Activated naive CD8-positive, alpha-beta T cell treated with anti-CD3 and anti-CD28 coated beads for 36 hours (primary cell): ENCODE measurements around the gene LCK. TPM values are rescaled to one million over a fixed set of nuclear protein-coding genes. Genes with fewer than 3 reads are reported as not detected.
"Not testable (repeated sequence)": the region's sequence is repeated elsewhere in the genome, so short reads cannot be mapped to it uniquely, and the experiment has no call there.

Experiments
- DNase-seq: peaks from one replicate; pipeline ENCODE4 v3.0.0; 2021
- H3K27ac Mint-ChIP-seq: one replicate; pipeline ENCODE4 v1.8.0; 2022; ENCODE audit warnings: mild to moderate bottlenecking, moderate library complexity, mixed read lengths
- H3K27me3 Mint-ChIP-seq: one replicate; pipeline ENCODE4 v1.8.0; 2022; ENCODE audit warnings: mild to moderate bottlenecking, mixed read lengths
- H3K36me3 Mint-ChIP-seq: one replicate; pipeline ENCODE4 v1.8.0; 2021; ENCODE audit warnings: mild to moderate bottlenecking, mixed read lengths
- H3K4me1 Mint-ChIP-seq: one replicate; pipeline ENCODE4 v1.8.0; 2021; ENCODE audit warnings: mixed read lengths
- H3K4me3 Mint-ChIP-seq: one replicate; pipeline ENCODE4 v1.8.0; 2022; ENCODE audit warnings: mild to moderate bottlenecking, moderate library complexity, mixed read lengths
- H3K9me3 Mint-ChIP-seq: one replicate; pipeline ENCODE4 v1.8.0; 2022; ENCODE audit warnings: mixed read lengths
- total RNA-seq, 2 experiments: library from RNA; stranded (reverse); gene quantifications; one replicate each; pipeline ENCODE4 v1.2.3, GENCODE V29; 2021

LCK gene
- total RNA-seq, 2 experiments from 2014 or later, result 285 to 286 TPM

DNA sequence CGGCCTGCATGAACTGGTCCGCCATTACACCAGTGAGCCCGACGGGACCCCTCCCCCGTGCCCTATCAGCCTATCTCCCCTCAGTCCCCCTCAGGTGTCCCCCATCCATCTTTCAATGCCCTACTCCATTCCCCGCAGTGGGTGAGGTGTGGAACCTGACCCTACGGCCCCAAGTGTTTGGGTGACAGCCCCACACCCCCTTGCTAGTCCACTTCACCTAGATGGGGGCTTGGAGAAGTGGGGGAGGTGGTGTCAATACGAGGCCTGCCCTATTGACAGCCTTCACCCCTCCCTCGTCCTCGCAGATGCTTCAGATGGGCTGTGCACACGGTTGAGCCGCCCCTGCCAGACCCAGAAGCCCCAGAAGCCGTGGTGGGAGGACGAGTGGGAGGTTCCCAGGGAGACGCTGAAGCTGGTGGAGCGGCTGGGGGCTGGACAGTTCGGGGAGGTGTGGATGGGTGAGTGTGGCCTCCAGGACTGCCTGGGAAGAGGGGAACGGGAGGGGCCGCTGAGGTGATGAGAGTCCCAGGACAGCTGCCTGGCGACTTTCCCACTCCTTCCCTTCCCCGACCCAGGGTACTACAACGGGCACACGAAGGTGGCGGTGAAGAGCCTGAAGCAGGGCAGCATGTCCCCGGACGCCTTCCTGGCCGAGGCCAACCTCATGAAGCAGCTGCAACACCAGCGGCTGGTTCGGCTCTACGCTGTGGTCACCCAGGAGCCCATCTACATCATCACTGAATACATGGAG is 25.1 kb downstream of the LCK start:
- H3K27ac Mint-ChIP-seq, result peak overlapping the region; percentile 67
- H3K4me3 Mint-ChIP-seq, result no peak overlapping the region
- no peak for DNase-seq
- H3K4me1 Mint-ChIP-seq, result peaks cover 54% of the 10 kb centered on the region
- H3K9me3 Mint-ChIP-seq, result no peaks in the 10 kb centered on the region
- no peaks in the 10 kb centered on the region for H3K27me3 Mint-ChIP-seq
- H3K36me3 Mint-ChIP-seq, result peaks cover 63% of the 10 kb centered on the region

DNA sequence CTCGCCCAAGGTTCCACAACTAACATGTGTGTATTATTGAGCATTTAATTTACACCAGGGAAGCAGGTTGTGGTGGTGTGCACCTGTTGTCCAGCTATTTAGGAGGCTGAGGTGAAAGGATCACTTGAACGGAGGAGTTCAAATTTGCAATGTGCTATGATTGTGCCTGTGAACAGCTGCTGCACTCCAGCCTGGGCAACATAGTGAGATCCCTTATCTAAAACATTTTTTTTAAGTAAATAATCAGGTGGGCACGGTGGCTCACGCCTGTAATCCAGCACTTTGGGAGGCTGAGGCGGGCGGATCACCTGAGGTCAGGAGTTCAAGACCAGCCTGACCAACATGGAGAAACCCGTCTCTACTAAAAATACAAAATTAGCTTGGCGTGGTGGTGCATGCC is 33.7 kb downstream of the LCK start:
- not testable (repeated sequence) for H3K27me3 Mint-ChIP-seq, DNase-seq, H3K27ac Mint-ChIP-seq, H3K9me3 Mint-ChIP-seq, H3K4me3 Mint-ChIP-seq, H3K4me1 Mint-ChIP-seq
- H3K36me3 Mint-ChIP-seq, result peaks cover 15% of the 10 kb centered on the region

DNA sequence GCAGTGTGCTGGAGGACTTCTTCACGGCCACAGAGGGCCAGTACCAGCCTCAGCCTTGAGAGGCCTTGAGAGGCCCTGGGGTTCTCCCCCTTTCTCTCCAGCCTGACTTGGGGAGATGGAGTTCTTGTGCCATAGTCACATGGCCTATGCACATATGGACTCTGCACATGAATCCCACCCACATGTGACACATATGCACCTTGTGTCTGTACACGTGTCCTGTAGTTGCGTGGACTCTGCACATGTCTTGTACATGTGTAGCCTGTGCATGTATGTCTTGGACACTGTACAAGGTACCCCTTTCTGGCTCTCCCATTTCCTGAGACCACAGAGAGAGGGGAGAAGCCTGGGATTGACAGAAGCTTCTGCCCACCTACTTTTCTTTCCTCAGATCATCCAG is 34.6 kb downstream of the LCK start:
- no peak for DNase-seq
- Mint-ChIP-seq H3K27ac (no peak overlapping the region), H3K9me3 (no peaks in the 10 kb centered on the region), H3K27me3 (no peaks in the 10 kb centered on the region), H3K36me3 (peaks cover 10% of the 10 kb centered on the region), H3K4me1 (peaks cover 12% of the 10 kb centered on the region), H3K4me3 (no peak overlapping the region)

DNA sequence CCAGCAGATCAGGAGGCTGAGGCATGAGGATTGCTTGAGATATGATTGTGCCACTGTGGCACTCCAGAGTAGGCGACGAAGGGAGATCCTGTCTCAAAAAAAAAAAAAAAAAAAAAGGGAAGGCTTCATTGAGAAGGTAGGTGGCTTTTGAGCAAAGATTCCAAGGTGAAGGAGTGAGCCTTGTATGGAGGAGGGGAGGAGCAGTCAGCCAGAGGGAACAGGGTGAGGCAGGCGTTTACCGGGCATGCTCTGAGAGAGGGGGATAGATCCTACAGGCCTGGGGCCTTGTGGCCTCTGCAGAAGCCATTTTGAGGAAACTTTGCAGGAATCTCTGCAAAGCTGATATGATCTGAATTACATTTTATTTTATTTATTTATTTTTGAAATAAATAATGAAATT is 35.7 kb downstream of the LCK start:
- peaks cover 10% of the 10 kb centered on the region for H3K36me3 Mint-ChIP-seq
- DNase-seq, result no peak
- H3K4me1 Mint-ChIP-seq, result peaks cover 16% of the 10 kb centered on the region
- H3K27me3 Mint-ChIP-seq, result no peaks in the 10 kb centered on the region
- peak overlapping the region; percentile 59 for H3K27ac Mint-ChIP-seq
- no peak overlapping the region for H3K4me3 Mint-ChIP-seq
- no peaks in the 10 kb centered on the region for H3K9me3 Mint-ChIP-seq

DNA sequence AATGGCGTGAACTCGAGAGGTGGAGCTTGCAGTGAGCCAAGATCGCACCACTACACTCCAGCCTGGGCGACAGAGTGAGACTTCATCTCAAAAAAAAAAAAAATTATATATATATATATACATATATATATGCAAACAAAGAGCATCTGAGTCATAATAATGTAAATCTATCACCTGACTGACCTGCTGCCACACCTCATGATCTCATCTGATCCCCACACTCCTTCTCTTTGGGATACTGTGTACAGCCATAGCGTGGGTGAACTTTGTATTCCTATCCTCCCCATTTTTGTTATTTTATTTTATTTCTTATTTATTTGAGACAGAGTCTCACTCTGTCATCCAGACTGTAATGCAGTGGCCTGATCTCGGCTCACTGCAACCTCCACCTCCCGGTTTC is 38.2 kb downstream of the LCK start:
- Mint-ChIP-seq H3K9me3 (no peaks in the 10 kb centered on the region), H3K4me1 (peaks cover 23% of the 10 kb centered on the region), H3K36me3 (peaks cover 19% of the 10 kb centered on the region), H3K27ac (no peak overlapping the region), H3K27me3 (no peaks in the 10 kb centered on the region), H3K4me3 (no peak overlapping the region)
- DNase-seq, result no peak

DNA sequence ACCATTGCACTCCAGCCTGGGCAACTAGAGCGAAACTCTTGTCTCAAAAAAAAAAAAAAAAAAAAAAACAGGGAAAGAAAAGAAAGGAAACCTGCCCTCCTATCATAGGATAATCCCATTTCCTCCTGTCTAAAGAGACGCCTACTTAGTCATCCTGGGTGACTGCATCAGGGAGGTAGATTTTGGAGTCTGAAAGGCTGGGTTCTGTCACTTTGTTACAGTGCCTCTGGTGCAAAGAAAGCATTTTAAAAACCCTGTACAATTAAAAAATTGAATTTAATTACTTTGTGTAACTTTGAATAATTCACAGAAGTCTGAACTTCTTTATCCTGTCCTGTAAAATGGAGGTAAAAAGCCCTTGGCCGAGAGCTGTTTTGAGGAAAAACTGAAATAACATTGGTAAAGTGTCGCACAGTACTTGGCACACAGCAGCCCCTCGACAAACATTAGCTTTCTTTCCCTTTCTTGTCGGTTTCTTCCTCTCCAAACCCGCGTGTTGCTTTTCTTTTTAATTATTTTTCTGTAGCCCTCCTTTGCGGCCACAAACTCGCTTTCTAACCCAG is 40.2 kb downstream of the LCK start:
- peaks cover 39% of the 10 kb centered on the region for H3K4me1 Mint-ChIP-seq
- DNase-seq, result no peak

DNA sequence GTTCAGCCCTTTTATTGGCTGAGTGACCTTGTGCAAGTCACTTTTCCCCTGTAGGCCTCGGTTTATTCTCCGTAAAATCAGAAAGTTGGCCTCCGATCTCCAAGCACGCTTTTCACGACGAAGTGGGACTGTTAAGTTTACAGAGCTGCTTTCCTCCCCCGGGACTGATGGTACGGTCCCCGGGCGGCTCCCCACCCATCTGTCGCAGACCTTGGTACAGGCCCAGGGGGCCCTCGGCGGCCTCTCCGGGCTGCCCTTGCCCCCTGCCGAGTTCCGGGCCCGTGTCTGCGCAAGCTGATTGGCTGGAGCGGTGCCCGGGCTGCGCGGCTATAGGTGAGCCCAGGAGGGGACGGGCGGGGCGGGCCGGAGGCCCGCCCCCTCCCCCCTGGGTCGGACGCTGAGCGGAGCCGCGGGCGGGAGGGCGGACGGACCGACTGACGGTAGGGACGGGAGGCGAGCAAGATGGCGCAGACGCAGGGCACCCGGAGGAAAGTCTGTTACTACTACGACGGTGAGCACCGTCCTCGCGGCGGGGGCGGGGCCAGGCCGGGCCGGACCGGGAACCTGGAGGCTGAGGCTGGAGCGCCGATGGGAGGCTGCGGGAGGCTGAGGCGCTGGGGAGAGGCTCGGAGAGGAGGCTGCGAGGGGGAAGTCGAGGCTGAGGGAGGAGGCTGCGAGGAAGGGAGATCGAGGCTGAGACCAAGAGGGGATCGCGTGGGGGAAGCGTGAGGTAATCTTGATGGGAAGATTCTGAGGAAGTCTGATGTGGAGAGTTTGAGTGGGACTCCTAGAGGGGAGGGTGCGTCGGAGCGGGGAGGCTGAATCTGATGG is 40.9 kb downstream of the LCK start, which contains the start of gene HDAC1:
Gene HDAC1 (plus strand): TSS at position 376 of the 831 bp plus-strand sequence. CDS start 87 bp downstream, at position 463.
- DNase-seq, result peak; percentile 99
- peak within 1 kb of the TSS; percentile 98 for H3K27ac Mint-ChIP-seq
- H3K4me1 Mint-ChIP-seq, result peaks cover 43% of the 10 kb centered on the region
- H3K9me3 Mint-ChIP-seq, result no peaks in the 10 kb centered on the region
- H3K36me3 Mint-ChIP-seq, result peaks cover 21% of the 10 kb centered on the region
- H3K27me3 Mint-ChIP-seq, result no peaks in the 10 kb centered on the region
- H3K4me3 Mint-ChIP-seq, result peak within 1 kb of the TSS; percentile 99

More for the DNA sequence above, 40.2 kb downstream of the LCK start:
- H3K27ac Mint-ChIP-seq, result peak overlapping the region; percentile 98
- H3K4me3 Mint-ChIP-seq, result peak overlapping the region; percentile 99
- H3K9me3 Mint-ChIP-seq, result no peaks in the 10 kb centered on the region
- no peaks in the 10 kb centered on the region for H3K27me3 Mint-ChIP-seq
- peaks cover 18% of the 10 kb centered on the region for H3K36me3 Mint-ChIP-seq

DNA sequence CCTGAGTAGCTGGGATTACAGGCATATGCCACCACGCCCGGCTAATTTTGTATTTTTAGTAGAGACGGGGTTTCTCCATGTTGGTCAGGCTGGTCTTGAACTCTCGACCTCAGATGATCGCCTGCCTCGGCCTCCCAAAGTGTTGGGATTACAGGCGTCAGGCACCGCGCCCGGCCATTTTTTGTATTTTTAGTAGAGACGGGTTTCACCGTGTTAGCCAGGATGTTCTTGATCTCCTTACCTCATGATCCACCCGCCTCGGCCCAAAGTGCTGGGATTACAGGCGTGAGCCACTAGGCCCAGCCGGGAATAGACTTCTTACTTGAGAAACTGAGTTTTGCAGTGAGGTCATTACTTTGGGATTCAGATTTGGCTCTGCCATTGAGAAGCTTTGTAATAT is 47.1 kb downstream of the LCK start:
- H3K27ac Mint-ChIP-seq, H3K4me3 Mint-ChIP-seq: not testable (repeated sequence)
- H3K36me3 Mint-ChIP-seq, result peaks cover 27% of the 10 kb centered on the region

DNA sequence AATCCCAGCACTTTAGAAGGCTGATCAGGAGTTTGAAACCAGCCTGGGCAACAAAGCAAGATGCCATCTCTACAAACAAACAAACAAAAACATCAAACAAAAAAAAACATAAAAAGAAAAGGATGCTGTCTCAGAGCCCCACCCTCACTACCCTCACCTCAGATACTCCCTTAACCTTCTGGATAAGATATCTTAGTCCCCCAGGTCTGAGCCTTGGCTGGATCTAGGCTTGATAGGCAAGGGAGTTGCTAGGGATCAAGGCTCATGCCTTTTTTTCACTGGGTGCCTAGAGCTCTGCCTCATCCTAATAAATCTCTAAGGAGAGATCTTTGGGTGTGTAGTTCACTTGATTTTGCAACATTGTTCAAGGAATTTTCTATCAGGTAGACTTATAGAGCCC is 48.3 kb downstream of the LCK start:
- Mint-ChIP-seq H3K9me3 (no peaks in the 10 kb centered on the region), H3K4me3 (no peak overlapping the region), H3K27me3 (no peaks in the 10 kb centered on the region), H3K4me1 (peaks cover 37% of the 10 kb centered on the region), H3K27ac (no peak overlapping the region), H3K36me3 (peaks cover 32% of the 10 kb centered on the region)
- DNase-seq, result no peak

More for the DNA sequence above, 47.1 kb downstream of the LCK start:
- peaks cover 39% of the 10 kb centered on the region for H3K4me1 Mint-ChIP-seq
- not testable (repeated sequence) for H3K27me3 Mint-ChIP-seq, DNase-seq, H3K9me3 Mint-ChIP-seq

DNA sequence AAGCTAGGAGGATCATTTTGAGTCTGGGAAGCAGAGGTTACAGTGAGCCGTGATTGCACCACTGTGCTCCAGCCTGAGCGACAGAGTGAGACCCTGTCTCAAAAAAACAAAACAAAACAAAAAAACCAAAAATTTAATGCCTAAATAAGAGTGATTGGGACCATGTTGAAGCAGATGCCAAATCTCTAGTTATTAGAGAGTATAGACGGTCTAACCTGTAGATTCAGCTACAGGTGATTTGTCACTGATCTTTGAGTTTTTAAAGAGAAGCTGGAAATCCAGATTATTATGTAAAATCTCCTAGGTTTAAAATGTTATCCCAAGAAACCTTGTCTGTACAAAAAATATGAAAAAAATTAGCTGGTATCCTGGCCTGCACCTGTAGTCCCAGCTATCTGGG is 52.3 kb downstream of the LCK start:
- Mint-ChIP-seq H3K9me3 (peaks cover 2% of the 10 kb centered on the region), H3K27ac (no peak overlapping the region), H3K36me3 (peaks cover 46% of the 10 kb centered on the region), H3K27me3 (no peaks in the 10 kb centered on the region), H3K4me1 (peaks cover 26% of the 10 kb centered on the region), H3K4me3 (no peak overlapping the region)
- no peak for DNase-seq

DNA sequence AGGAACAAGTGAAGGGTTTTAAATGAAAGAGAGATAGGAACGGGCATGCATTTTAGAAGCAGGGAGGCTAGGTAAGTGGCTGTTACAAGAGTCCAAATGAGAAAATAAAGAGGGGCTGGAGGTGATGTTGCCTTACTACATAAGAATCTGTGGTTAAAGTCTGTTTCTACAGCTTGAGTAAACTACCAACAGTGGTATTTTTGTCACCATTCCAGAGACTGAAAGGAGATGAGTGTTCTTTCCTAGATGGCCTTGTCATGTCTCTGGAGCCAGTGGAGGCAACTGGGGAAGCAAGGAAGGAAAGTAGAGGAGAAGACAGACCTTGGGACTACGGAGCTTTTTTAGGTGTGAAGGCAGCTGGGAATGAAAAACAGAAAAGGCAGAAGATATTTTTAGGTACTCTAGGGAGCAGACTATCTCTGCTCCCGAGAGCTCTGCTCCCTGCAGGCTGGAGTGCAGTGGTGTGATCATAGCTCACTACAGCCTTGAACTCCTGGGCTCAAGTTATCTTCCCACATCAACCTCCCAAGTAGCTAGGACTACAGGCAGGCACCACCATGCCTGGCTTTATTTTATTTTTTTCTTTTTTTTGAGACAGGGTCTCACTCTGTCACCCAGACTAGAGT is 53.0 kb downstream of the LCK start:
- Mint-ChIP-seq H3K36me3 (peaks cover 46% of the 10 kb centered on the region), H3K9me3 (peaks cover 2% of the 10 kb centered on the region), H3K27ac (no peak overlapping the region), H3K27me3 (no peaks in the 10 kb centered on the region), H3K4me3 (no peak overlapping the region), H3K4me1 (peaks cover 23% of the 10 kb centered on the region)
- DNase-seq, result no peak

DNA sequence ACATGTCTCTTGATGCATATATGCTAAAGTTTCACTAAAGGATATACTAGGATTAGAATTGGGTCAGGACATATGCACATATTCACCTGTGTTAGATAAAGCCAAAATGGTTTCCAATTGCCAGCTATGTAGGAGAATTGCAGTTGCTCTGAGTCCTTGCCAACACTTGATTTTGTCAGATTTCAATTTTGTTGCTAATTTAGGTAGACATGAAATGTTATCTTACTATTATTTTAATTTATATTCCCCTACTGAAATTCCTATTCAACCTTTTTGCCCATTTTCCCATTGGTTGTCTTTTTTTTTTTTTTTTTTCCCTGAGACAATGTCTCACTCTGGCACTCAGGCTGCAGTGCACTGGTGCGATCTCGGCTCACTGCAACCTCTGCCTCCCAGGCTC is 54.2 kb downstream of the LCK start:
- Mint-ChIP-seq H3K4me3 (no peak overlapping the region), H3K27ac (no peak overlapping the region), H3K9me3 (peaks cover 2% of the 10 kb centered on the region), H3K36me3 (peaks cover 46% of the 10 kb centered on the region), H3K4me1 (peaks cover 32% of the 10 kb centered on the region), H3K27me3 (no peaks in the 10 kb centered on the region)
- DNase-seq, result no peak

DNA sequence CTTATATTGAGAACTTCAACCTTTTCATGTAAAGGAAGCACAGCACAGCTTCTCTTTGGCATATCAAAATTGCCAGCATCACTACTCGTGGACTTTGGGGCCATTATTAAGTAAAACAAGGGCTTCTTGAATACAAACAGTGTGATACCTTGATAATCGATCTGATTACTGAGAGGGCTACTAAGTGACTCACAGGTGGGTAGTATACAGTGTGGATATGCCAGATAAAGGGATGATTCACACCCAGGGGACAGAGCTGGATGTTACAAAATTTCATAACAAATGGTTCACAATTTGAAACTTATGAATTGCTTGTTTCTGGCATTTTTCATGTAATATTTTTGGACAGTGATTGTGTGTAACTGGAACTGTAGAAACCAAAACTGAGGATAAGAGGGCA is 56.3 kb downstream of the LCK start:
- peaks cover 40% of the 10 kb centered on the region for H3K4me1 Mint-ChIP-seq
- H3K36me3 Mint-ChIP-seq, result peaks cover 42% of the 10 kb centered on the region
- no peak overlapping the region for H3K4me3 Mint-ChIP-seq
- peaks cover 2% of the 10 kb centered on the region for H3K9me3 Mint-ChIP-seq
- H3K27ac Mint-ChIP-seq, result peak overlapping the region; percentile 7
- no peaks in the 10 kb centered on the region for H3K27me3 Mint-ChIP-seq
- DNase-seq, result no peak

DNA sequence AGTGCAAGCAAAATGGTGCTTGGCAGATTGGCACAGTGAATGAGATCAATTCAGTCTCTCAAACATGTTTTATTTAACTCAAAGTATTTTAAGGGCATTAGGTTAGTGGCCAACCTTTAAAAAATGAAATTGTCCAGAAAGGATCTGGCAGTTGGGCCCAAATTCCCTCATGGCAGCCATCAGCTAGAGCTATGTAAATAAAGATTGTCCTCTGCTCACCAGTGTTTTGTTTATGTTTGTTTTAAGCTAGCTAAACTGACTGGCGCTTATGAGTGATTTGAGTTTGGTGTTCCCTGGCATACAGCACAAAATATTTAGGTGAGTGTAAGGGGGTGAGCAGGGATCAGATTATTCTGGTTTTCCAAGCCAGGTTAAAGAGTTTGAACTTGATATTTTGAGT is 58.9 kb downstream of the LCK start:
- peaks cover 40% of the 10 kb centered on the region for H3K4me1 Mint-ChIP-seq
- H3K4me3 Mint-ChIP-seq, result no peak overlapping the region
- H3K27ac Mint-ChIP-seq, result peak overlapping the region; percentile 2
- peaks cover 2% of the 10 kb centered on the region for H3K9me3 Mint-ChIP-seq
- H3K36me3 Mint-ChIP-seq, result peaks cover 28% of the 10 kb centered on the region
- H3K27me3 Mint-ChIP-seq, result no peaks in the 10 kb centered on the region
- DNase-seq, result no peak
